DMS 273 (cell line): ENCODE data around the gene RPL22.

Source experiments
- DNase-seq: peaks from one replicate; lab custom pipeline; 2025; ENCODE audit not compliant: unreplicated experiment; lab: John Stamatoyannopoulos, UW

Gene RPL22

DNA sequence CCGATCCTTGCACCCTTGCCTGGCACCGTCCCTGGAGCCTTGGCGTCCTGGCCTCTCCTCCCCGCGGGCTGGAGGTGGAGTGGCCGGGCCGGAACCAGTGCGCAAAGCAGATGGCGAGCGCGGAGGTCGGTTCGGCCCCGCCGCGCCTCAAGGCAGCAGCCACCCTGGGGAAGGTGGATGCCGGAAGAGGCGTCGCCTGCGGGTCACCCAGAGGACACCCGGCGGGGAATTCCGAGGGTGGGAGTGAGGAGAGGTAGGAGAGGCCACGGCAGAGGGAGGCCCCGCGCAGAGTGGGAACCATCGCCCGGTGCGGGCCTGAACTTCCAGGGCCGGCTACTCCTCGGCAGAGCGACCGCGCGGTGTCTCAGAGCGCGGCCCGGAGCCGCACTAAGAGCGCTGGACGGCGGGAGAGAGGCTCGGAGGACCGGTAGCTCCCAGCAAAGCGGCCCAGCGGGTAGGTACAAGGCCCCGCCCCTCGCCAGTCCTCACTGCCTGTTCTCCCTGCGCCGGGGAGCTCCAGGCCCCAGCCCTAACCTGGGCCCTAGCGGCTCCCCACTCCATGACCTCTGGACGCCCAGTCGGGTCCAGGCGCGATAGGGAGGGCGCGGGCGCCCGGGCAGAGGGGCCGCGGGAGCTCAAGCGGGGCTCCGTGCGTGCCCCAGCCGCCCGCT is 6.6 kb upstream of the RPL22 start, which contains the start of gene RNF207:
TSS of gene RNF207 (plus strand) at position 271 of the 671 bp plus-strand sequence. CDS start 417 bp downstream, outside the sequence.
- DNase-seq, result peak; percentile 91

DNA sequence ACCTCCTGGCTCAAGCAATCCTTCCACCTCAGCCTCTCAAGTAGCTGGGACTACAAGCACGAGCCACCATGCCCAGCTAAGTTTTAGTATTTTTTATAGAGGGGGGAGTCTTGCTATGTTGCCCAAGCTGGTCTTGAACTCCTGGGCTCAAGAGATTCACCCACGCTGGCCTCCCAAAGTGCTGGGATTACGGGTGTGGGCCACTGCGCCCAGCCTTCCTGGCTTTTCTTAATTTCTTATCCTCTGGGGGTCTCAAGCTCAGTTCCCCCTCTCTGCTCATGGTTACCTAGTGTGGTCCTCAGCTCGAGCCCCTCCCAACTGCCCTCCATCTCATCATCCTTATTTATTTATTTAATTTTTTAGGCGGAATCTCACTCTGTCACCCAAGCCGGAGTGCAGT is 2.9 kb upstream of the RPL22 start:
- DNase-seq, result no peak

DNA sequence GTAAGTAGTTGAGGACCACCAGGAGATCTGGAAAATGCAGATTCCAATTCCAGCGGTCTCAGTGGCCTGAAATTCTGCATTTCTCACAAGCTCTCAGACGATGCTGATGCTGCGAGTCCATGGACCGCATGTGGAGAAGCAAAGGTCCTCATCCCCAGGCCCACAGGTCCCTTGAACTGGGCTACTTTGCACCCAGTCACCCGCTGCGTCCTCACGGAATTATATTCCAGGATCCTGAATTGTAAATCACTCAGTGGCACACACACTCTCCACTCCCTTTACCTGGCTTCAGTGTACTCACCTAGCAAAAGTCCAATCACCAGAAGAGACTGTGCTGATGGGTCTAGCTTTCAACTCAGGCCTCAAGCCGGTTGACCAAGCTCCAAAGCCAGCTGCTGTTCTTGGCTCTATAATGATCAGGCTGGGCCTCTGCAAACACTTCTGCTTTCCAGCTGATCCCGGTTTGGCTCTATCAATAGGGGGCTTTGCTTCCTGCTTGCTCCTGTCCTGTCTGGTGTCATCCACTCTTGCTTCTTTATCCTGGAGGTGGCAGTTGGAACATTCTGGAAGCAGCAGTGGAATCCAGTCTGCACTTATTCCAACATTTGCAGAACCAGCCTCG is 904 bp upstream of the RPL22 start:
- DNase-seq, result peak; percentile 45

DNA sequence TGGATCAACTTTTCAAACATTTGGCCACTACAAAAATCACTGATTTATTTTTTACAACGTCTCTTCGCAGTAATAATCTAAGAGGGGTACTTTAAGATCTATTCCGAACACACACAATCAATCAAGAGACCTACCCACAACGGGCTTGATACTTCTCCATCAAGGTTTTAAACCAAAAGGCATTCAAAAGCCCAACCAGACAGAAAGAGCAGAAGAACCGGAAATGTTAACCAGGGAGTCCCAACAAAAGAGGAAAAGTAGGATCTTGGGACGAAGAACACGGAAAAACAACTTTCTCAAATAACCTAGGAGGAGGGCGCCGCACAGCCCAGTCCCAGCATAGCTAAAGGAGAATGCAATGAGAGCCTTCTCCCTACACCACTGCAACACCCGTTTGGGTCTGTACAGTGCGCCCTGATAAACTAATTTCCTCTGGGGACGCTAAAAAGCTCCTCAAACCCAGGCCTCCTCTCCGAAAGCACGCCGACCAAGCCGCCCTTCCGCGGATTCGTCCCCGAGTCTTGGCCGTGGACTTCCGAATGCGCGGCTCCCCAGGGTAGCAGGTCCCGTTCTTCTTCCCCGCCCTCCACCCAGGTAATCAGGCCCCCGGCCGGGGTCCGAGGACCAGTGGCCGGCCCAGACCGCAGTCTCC is 623 bp downstream of the RPL22 start:
- peak; percentile 51 for DNase-seq

DNA sequence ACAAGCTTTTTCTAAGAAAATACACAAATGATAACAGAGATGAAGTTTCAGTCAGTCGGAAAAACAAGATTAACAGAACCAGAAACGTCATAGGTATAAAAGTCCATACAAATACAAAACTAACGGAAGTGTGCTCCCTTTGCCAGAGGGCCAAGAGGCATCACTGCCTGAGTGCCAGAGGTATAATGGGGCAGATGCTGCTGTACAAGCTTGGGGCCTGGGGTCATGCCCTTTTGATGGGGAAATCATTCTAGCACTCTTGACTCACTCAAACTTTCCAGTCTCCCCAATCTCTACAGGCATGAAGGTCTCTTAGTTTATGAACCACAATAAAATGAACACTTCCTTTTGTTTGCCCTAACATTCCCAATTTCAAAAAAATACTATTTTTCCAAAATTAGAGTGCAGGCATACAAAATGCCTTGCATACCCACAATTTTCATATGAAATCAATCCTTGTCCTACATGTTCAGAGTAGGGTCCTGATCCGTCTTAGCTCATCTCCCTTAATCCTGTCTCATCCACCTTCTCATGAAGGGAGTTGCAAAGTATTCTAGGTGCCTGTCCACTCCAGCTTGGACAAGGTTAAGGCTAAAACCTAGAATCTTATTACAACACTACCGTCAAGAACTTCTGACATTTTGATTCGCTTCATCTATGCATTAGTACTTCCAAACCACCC is 1.5 kb downstream of the RPL22 start:
- DNase-seq, result no peak

DNA sequence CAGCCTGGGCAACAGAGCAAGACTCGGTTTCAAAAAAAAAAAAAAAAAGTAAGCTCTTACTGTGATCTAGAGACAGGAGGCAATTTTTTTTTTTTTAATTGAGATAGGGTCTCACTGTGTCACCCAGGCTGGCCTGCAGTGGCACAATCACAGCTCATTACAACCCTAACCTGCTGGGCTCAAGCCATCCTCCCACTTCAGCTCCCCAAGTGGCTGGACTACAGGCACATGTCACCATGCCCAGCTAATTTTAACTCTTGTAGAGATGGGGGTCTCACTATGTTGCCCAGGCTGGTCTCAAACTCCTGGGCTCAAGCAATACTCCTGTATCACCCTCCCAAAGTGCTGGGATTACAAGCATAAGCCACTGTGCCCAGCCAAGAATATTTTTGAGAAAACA is 7.4 kb downstream of the RPL22 start:
- no peak for DNase-seq

DNA sequence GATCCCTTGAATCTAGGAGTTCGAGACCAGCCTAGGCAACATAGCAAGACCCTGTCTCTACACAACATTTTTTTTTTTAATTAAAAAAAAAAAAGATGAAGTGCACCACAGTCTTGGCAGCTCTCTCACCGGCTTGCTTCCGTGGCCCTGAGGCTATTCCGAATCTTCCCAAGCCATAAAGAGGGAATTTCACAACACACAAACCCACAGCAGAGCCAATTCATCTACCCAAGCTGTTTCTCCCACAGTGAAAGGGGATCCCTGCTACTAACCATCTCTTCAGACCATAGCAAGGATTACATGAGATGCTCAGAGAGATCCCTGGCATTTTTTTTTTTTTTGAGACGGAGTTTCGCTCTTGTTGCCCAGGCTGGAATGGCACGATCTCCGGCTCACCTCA is 10.9 kb downstream of the RPL22 start:
- no peak for DNase-seq

DNA sequence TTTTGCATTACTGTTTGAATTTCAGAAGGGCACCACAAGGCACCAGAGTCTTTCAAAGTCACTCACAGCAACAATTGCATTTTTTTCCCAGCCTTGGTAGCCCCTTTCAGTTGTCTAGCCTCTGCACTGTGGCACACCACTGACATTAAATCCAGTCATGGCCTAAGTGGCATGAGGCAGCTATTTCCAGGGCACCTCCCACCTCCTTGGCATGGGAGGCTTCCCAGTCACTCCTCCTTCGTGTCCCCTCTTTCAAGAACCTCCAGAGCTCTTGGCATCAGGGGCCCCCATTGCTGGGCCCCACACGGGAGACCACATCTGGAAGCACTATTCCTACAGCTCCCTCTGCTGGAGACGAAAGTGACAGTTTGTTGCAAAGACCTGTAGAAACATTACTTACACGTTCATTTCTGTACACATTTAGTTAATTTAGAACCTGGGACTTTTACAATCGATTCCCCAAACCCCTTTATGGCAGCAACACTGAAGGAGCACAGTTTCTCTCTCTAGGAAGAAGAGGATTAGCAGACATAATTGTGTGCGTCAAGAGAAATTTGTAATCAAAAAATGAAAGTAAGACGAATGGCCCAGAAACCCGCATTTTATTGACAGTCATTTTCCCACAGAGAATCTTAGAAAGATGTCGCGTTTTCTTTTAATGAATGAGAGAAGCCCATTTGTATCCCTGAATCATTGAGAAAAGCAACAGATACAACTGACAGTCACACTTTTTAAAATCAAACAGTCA is 13.6 kb downstream of the RPL22 start:
- DNase-seq, result peak; percentile 71

DNA sequence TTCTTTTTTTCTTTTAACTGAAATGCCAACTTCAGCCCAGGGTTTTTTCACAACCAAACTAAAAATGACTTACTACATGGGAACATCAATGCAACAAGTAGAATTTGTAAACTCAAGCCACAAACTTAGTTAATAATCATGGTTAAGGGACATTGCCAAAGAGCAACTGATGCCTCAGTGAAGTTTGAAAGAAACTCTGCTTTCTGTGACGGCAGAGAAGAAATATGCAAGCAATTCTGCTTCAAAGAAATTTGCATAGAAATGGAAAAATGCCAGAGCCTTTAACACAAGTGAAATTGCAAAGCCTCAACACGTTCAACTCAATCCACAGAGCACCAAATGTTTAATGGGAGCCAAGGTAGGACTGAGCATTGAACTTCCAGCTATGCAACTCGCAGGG is 14.2 kb downstream of the RPL22 start:
- DNase-seq, result no peak

DNA sequence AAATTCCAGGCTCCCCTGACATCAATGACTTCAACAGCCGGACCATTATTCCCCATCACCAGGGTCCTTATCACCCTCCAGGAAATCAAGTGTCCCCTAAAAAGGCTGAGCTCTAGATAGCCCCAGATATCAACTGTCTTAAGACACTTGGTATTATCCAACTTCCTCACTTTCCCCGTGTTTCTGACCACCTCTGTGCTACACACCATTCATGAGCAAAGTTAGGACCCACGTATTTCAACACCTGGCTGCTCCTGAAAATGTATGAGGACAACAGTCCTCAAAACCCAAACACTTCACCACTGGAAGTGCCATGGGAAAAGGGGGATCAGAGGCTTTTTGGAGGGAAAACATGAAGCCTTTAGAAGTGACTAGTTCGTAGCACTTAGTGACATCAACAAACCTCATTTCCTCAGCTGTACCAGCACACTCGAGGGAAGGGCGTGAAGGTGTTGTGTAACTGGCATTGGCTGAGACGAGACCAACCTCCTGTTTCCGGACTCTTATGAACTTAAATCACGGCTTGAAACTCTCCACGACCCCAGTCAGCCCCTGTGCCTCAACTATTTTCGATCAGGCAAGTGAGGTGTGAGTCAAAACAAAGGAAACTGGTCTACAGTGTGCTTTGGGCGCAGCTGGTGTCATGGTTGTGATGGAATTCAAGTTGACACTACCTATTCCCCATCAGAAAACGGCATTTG is 15.2 kb downstream of the RPL22 start:
- DNase-seq, result peak; percentile 53

DNA sequence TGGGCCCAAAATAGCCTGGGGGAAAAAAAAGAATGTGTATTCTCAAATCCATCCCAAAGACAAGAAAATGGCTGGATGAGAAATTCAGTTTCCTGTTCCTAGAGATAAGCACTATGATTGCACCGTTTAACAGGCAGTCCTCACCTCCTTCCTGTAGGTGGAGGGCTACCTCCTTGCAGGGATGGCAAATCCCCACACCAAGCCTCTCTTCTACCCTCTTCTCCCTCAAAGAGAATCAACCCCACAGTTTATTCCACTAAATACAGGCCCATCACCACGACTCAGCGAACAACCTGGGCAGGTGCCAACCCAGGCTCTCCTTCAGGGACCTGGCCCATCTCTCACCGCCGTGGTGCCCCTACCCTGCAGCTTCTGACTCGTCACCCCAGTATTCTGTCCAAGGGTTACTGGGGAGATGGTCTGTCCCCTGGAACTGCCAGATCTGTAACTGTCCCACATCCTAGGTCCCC is 15.8 kb downstream of the RPL22 start:
- DNase-seq, result peak; percentile 72

DNA sequence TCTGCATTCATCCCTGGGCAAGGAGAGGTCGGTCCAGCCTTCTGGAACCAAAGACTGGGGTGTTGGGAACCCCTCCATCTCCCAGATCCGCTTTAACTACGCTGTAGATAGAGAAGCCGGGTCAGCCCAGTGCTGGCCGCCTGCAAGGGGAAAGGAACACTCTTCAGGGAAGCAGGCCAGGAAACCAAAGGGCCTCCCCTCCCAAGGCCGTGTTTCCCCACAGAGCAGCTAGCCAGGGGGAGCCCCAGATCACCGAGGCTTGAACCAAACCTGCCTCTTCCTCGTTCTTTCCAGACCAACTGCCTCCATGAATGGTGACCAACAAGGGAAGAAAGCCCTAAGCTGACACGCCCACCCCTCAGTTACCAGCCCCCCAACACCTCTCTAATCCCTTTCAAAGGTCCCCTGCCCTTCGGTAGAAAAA is 18.0 kb downstream of the RPL22 start:
- DNase-seq, result peak; percentile 67

DNA sequence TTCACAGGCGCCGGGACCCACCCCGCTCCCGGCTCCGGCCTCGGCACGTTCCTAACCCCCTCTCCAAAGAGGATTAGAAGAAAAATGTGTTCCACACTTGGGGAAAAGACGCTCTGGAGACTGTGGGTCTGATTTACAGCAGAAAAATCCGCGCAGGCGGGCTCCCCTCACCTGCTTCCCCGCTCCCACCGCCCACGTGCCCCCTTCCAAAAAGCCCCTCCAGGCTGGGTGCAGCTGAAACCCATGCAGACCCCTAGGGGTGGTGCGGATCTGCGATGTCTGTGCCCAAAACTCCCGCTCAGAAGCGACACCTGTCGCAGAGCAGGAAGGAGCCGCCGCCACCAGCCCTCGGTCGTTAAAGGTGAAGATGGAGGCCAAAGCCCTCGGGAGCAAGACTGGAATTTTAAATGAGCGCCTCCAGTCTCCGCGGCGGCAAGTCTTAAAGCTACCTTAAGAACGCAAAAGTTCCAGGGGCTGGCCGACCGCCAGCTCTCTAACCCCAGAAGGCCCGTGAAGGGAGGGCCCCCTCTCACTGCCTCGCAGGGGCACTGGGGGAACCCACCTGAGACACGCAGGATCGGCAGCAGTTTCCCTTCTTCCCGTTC is 18.6 kb downstream of the RPL22 start:
- peak; percentile 73 for DNase-seq

DNA sequence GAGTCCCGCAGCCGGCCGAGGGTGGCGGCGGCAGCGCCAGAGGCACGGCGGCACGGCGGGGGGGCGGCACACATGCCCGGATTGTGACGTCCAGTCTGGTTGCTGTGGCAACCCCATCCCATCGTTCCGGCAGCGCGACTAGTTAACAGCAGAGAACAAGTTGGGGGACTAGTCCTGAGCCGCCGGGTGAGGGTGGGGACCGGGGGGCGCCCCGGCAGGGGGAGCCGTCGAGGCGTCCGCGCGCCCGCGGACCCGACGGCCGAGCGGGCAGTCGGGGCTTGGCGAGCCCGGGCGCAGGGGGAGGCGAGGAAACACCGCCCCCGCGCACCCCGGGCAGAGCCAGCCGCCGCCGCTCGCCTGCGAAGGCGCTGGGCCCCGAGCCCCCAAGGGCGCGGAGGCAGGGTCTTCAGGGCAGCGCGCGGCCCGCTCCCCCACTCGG is 19.1 kb downstream of the RPL22 start, which contains the start of gene CHD5:
TSS of gene CHD5 (minus strand) at position 54 of the 439 bp plus-strand sequence. CDS start 298 bp downstream, outside the sequence.
- peak; percentile 83 for DNase-seq

DNA sequence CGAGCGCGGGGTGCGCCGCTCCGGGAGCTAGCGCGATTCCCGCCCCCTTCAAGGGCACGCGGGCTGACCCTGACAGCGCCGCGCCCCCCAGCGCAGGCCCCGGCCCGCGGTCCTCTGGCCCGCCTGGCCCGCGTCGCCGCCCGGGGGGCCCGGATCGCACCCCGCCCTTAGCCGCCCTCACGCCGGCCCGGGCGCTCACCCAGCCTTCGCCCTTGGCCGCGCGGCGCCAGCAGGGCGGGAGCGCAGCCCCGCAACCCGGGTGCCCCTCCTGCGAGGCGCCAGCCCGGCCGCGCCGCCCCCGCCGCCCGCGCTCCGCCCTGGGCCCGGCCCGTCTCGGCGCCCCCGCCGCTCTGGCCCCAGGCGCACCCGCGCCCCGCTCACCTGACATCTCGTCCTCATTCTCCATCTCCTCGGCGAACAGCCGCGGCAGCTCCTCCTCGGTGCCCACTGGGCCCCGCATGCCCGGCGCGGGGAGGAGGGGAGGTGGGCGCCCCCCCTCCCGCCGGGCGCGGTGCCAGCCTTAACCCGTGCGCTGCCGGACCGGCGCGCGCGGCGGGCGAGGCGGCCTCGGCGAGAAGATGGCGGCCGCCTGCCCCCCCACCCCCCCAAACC is 19.7 kb downstream of the RPL22 start:
- peak; percentile 59 for DNase-seq

DNA sequence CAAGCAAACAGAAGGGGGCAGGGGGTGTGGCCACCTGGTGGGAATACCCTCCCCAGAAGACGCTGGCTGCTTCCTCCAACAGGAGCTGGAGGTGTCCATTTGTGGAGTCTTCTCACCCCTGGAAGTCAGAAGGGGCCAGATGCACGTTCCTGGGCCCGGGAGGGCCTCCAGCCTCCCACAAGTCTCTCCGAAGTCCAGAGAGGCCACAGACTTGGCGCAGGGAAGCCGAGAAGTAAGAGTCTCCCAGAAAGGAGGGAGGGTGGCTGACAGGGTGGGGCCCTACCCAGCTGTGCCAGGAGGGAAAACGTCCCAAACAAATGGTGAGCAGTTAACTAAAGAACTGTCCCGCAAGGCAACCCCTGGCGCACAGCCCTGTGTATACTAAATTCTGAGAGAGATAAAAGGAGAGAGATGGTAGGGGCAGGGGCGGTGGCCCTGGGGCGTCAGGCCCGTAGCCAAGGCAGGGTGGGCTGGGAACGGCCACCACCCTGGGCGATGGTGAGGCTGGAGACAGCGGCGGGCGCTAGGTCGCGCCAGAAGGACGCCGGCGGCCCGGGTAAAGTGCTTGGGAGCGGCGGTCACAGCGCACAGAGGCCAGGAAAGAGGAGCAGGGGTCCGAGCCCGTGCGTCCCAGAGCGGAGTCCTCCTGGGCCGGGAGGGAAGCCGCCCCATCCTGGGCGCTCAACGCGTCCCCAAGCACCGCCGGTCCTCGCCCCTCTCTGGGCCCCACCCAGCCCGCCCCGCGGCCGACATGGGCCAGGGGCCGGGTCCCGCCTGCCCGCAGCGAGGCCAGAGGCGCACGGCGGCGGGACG is 20.4 kb downstream of the RPL22 start:
- DNase-seq, result peak; percentile 65

DNA sequence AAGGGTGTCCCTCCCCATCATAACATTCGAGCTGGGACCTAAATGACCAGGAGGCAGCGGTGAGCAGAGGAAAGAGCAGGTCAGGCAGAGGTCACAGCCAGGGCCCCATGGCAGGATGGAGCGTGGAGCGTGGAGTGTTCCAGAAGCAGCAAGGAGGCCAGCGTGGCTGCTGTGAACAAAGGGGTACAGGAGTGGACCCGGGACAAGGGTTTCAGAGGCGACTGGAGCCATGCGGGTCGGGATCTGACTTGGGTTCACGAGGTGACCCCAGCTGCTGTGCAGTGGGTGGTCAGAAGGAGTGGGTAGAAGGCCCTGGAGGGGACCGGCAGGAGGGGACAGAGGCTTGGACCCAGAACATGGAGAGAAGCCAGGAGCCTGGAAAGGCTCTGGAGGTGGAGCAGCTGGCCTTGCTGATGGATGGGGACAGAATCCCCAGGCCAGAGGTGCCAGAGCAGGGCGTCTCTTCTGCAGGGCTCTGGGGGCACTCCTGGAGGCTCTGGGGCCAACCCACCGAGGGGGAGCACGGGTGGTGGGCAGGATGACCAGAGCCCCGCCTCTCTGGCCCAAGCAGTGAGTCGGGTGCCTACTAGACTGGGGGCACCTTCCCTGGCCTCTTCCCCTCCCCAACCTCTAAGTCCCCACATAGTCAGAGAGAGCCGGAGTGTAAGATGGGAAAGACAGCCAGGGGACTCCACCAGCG is 21.6 kb downstream of the RPL22 start:
- no peak for DNase-seq

DNA sequence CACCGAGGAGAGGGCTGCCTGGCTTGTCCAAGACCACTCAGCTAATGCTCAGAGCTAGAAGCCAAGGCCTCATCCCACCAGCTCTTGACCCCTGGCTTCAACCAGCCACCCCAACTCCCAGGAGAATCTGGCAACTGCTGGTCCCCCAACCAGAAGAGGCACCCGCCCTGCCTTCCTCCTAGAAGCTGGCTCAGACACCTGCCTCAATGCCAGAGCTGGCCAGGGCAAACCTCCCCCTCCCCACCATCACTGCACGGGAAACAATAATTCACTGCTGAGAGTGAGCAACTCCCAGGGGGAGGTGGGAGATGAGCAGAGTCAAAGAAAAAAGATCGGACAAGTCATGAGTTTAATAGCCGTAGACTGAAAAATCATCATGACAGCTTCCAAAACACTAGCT is 22.6 kb downstream of the RPL22 start:
- no peak for DNase-seq
